Measurements from ENCODE around the gene ELL.

The ELL gene

GRCh38 chr19:18421371-18421959, 100.4 kb downstream of the ELL start:
- no peaks in the 10 kb centered on the region for H4K20me1 ChIP-seq (ENCODE audit: insufficient read depth)
- H2AFZ ChIP-seq (ENCODE audit: low read depth): no peak overlapping the region
- H3K9ac ChIP-seq: no peak overlapping the region
- TF ChIP-seq, protein P1, sequence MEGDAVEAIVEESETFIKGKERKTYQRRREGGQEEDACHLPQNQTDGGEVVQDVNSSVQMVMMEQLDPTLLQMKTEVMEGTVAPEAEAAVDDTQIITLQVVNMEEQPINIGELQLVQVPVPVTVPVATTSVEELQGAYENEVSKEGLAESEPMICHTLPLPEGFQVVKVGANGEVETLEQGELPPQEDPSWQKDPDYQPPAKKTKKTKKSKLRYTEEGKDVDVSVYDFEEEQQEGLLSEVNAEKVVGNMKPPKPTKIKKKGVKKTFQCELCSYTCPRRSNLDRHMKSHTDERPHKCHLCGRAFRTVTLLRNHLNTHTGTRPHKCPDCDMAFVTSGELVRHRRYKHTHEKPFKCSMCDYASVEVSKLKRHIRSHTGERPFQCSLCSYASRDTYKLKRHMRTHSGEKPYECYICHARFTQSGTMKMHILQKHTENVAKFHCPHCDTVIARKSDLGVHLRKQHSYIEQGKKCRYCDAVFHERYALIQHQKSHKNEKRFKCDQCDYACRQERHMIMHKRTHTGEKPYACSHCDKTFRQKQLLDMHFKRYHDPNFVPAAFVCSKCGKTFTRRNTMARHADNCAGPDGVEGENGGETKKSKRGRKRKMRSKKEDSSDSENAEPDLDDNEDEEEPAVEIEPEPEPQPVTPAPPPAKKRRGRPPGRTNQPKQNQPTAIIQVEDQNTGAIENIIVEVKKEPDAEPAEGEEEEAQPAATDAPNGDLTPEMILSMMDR (conservative IDR thresholded peaks at IDR 0.05; ENCODE audit: low read depth, low read length): no peak
- H3K79me2 ChIP-seq (ENCODE audit: insufficient read depth, low read depth): peaks cover 8% of the 10 kb centered on the region; the same call in 1 of the 2 replicates
- H3K36me3 ChIP-seq (ENCODE audit: insufficient read depth): no peaks in the 10 kb centered on the region
- H3K4me3 ChIP-seq (IDR thresholded peaks at IDR 0.05; ENCODE audit: insufficient read depth, low read depth, low read length): no peak overlapping the region
- 0 out of 2 replicates have a peak, but pooled peaks cover 11% of the 10 kb centered on the region for H3K27me3 ChIP-seq (ENCODE audit: insufficient read depth, low read depth)
- no peak overlapping the region for H3K4me2 ChIP-seq
- H3K4me1 ChIP-seq (ENCODE audit: low read depth, poor library complexity, severe bottlenecking): peaks cover 31% of the 10 kb centered on the region
- no peak overlapping the region for H3K27ac ChIP-seq

DNA sequence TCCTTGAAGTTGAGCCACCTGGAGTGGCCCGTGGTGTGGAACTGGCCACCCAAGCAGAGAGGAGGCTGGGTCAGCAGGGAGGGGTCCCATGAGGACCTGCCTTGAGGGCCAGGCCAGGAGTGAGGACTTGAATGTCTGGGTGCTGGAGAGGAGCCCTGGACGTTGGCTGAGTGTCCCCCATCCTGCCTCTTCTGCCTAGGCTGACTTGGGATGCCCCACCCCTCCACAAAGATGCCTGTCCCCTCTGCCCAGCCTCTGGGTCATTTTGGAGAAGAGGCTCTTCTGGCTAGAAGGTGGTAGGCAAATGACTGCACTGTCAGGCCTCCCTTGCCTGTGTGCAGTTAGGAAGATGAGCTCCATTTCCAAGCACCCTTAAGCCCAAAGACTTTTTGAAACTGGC, 100.9 kb downstream of the ELL start:
- H3K4me1 ChIP-seq (ENCODE audit: low read depth, poor library complexity, severe bottlenecking): peaks cover 35% of the 10 kb centered on the region
- TF ChIP-seq, protein P1 (conservative IDR thresholded peaks at IDR 0.05; ENCODE audit: low read depth, low read length): no peak
- H3K4me3 ChIP-seq (IDR thresholded peaks at IDR 0.05; ENCODE audit: insufficient read depth, low read depth, low read length): no peak overlapping the region
- H2AFZ ChIP-seq (ENCODE audit: low read depth): no peak overlapping the region
- H3K79me2 ChIP-seq (ENCODE audit: insufficient read depth, low read depth): peaks cover 8% of the 10 kb centered on the region; the same call in 1 of the 2 replicates
- H3K36me3 ChIP-seq (ENCODE audit: insufficient read depth): no peaks in the 10 kb centered on the region
- 0 out of 2 replicates have a peak, but pooled peaks cover 11% of the 10 kb centered on the region for H3K27me3 ChIP-seq (ENCODE audit: insufficient read depth, low read depth)
- no peak overlapping the region for H3K27ac ChIP-seq
- no peak overlapping the region for H3K9ac ChIP-seq
- no peaks in the 10 kb centered on the region for H4K20me1 ChIP-seq (ENCODE audit: insufficient read depth)
- H3K4me2 ChIP-seq: peak overlapping the region; percentile 71; the same call in 1 of the 2 replicates

DNA sequence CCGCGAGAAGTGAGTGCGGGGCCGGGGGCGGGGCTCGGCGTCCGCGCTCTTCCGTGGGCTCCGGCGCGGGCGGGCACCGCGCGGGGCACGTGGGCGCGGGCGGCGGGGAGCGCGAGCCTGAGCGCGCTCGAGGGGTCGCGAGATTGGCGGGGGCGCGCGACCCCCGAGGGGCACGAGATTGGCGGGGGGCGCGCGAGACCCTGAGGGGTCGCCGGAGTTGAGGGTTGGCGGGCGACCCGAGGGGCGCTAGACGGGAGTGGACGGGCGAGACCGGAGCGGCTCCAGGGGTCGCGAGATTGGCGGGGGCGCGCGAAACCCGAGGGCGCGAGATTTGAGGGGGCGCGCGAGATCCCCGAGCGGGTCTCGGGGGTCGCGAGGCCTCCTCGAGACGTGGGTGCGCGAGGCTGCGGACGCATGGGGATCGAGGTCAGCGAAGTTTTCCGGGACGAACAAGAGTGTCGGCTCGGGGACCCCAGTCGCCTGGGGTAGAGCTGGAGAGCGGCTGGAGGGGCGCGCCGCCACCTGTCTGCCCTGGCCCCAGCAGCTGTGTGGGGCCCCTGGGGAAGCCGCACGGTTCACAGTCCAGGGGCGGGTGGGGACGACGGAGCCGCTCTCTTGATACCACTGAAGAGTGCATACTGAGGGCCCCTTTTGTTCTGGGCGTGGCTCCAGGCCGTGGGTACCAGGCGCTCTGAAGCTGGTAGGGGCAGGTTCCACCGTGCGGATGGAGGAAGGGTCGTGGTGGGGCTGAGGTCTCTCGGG, 102.0 kb downstream of the ELL start:
- Histone ChIP-seq H2AFZ (ENCODE audit: low read depth) (peak overlapping the region; percentile 14; the same call in 1 of the 2 replicates), H3K79me2 (ENCODE audit: insufficient read depth, low read depth) (peaks cover 8% of the 10 kb centered on the region; the same call in 1 of the 2 replicates), H3K27ac (no peak overlapping the region), H4K20me1 (ENCODE audit: insufficient read depth) (no peaks in the 10 kb centered on the region), H3K9ac (peak overlapping the region; percentile 50), H3K4me3 (IDR thresholded peaks at IDR 0.05; ENCODE audit: insufficient read depth, low read depth, low read length) (no peak overlapping the region), H3K4me1 (ENCODE audit: low read depth, poor library complexity, severe bottlenecking) (peaks cover 42% of the 10 kb centered on the region), H3K36me3 (ENCODE audit: insufficient read depth) (no peaks in the 10 kb centered on the region), H3K27me3 (ENCODE audit: insufficient read depth, low read depth) (0 out of 2 replicates have a peak, but pooled peaks cover 11% of the 10 kb centered on the region), H3K4me2 (peak overlapping the region; percentile 71)
- TF ChIP-seq, protein P1 (conservative IDR thresholded peaks at IDR 0.05; ENCODE audit: low read depth, low read length): no peak

DNA sequence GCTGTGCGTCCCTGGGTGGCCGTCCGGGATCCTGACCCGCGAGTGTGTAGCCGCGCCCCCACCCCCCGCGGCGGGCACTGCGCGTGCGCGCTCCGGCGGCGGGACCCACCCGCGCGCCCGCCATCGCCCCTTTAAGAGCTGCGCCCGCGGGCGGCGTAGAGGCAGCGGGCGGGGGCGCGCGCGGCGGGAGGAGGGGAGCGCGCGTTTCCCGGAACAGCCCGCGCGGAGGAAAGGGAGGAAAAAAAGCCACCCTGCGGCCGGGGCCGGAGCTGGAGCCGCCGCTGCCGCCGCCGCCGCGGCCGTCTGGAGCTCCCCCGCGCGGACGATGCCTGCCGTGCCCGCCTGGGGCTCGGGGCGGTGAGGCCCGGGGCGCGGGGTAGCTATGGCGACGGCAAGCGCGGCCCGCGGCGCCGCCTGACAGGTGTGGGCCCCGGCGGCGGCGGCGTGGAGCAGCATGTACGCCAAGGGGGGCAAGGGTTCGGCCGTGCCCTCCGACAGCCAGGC, 102.6 kb downstream of the ELL start, which contains the start of gene SSBP4:
SSBP4 (plus strand) TSS at position 204 of the 504 bp plus-strand sequence; CDS start at position 455, 251 bp downstream.
- peaks cover 8% of the 10 kb centered on the region; the same call in 1 of the 2 replicates for H3K79me2 ChIP-seq (ENCODE audit: insufficient read depth, low read depth)
- TF ChIP-seq, protein P1 (conservative IDR thresholded peaks at IDR 0.05; ENCODE audit: low read depth, low read length): no peak
- H3K4me1 ChIP-seq (ENCODE audit: low read depth, poor library complexity, severe bottlenecking): peaks cover 49% of the 10 kb centered on the region

More for the DNA sequence above, 102.6 kb downstream of the ELL start, which contains the start of gene SSBP4:
- Histone ChIP-seq H3K4me2 (peak within 1 kb of the TSS; percentile 84), H2AFZ (ENCODE audit: low read depth) (peak within 1 kb of the TSS; percentile 29; the same call in 1 of the 2 replicates), H3K27me3 (ENCODE audit: insufficient read depth, low read depth) (0 out of 2 replicates have a peak, but pooled peaks cover 11% of the 10 kb centered on the region), H3K9ac (peak within 1 kb of the TSS; percentile 50), H3K27ac (no peak within 1 kb of the TSS), H4K20me1 (ENCODE audit: insufficient read depth) (no peaks in the 10 kb centered on the region), H3K36me3 (ENCODE audit: insufficient read depth) (no peaks in the 10 kb centered on the region), H3K4me3 (IDR thresholded peaks at IDR 0.05; ENCODE audit: insufficient read depth, low read depth, low read length) (no peak within 1 kb of the TSS)
